NCI-H1105 (cell line): ENCODE results near the gene ARHGEF37.
"Not testable (repeated sequence)": the region's sequence is repeated elsewhere in the genome, so short reads cannot be mapped to it uniquely, and the experiment has no call there.

ENCODE experiments used
- DNase-seq: peaks from one replicate; lab custom pipeline; 2025; lab: John Stamatoyannopoulos, UW

ARHGEF37 gene

GRCh38 chr5:149564542-149565140 is 16.7 kb upstream of the ARHGEF37 start:
- peak; percentile 31 for DNase-seq

- no peak for DNase-seq
These were observed 14.1 kb upstream of the ARHGEF37 start for GRCh38 chr5:149567226-149567625.

- DNase-seq: no peak
These were observed 9.1 kb upstream of the ARHGEF37 start for GRCh38 chr5:149572170-149572569.

GRCh38 chr5:149572576-149573231 is 8.6 kb upstream of the ARHGEF37 start:
- no peak for DNase-seq

- DNase-seq: no peak
These were observed 6.2 kb upstream of the ARHGEF37 start for GRCh38 chr5:149575131-149575530.

- no peak for DNase-seq
These were observed 5.3 kb upstream of the ARHGEF37 start for GRCh38 chr5:149576021-149576420.

- no peak for DNase-seq
These were observed 2.4 kb upstream of the ARHGEF37 start for GRCh38 chr5:149578896-149579295.

- DNase-seq: no peak
These were observed 498 bp upstream of the ARHGEF37 start for GRCh38 chr5:149580808-149581191.

GRCh38 chr5:149581931-149582768 is 852 bp downstream of the ARHGEF37 start:
- DNase-seq: no peak

GRCh38 chr5:149583394-149583793 is 2.1 kb downstream of the ARHGEF37 start:
- DNase-seq: peak; percentile 14

GRCh38 chr5:149584121-149584520 is 2.8 kb downstream of the ARHGEF37 start:
- DNase-seq: no peak

- no peak for DNase-seq
These were observed 4.6 kb downstream of the ARHGEF37 start for GRCh38 chr5:149585910-149586309.

GRCh38 chr5:149586708-149587318 is 5.5 kb downstream of the ARHGEF37 start:
- DNase-seq: no peak

- DNase-seq: no peak
These were observed 7.6 kb downstream of the ARHGEF37 start for GRCh38 chr5:149588936-149589335.

- no peak for DNase-seq
These were observed 12.1 kb downstream of the ARHGEF37 start for GRCh38 chr5:149593370-149593769.

- no peak for DNase-seq
These were observed 13.1 kb downstream of the ARHGEF37 start for GRCh38 chr5:149594206-149594895.

- DNase-seq: not testable (repeated sequence)
These were observed 13.8 kb downstream of the ARHGEF37 start for GRCh38 chr5:149595105-149595504.

- no peak for DNase-seq
These were observed 15.4 kb downstream of the ARHGEF37 start for GRCh38 chr5:149596712-149597111.

- DNase-seq: no peak
These were observed 16.3 kb downstream of the ARHGEF37 start for GRCh38 chr5:149597618-149598017.

- not testable (repeated sequence) for DNase-seq
These were observed 16.9 kb downstream of the ARHGEF37 start for GRCh38 chr5:149598234-149598633.

GRCh38 chr5:149598966-149599365 is 17.7 kb downstream of the ARHGEF37 start:
- DNase-seq: no peak

GRCh38 chr5:149599375-149599774 is 18.1 kb downstream of the ARHGEF37 start:
- no peak for DNase-seq
